NCI-H345 treated with DMSO at 0.1 percent for 48 hours (cell line): ENCODE measurements around the gene CBFB.
A peak's percentile ranks its signal among the peaks of the same experiment; 100 is the strongest.

Experiments
- DNase-seq: peaks from one replicate; lab custom pipeline; 2025; ENCODE audit not compliant: unreplicated experiment; lab: John Stamatoyannopoulos, UW

CBFB gene

GRCh38 chr16:67016681-67017420, 12.1 kb upstream of the CBFB start:
- DNase-seq, result no peak

- DNase-seq, result no peak
Observed at GRCh38 chr16:67017421-67017750, 11.6 kb upstream of the CBFB start.

GRCh38 chr16:67017810-67018488, 11.0 kb upstream of the CBFB start:
- DNase-seq, result peak; percentile 67

- no peak for DNase-seq
Observed at GRCh38 chr16:67019171-67019570, 9.8 kb upstream of the CBFB start.

GRCh38 chr16:67021321-67021720, 7.6 kb upstream of the CBFB start:
- DNase-seq, result no peak

GRCh38 chr16:67022531-67023214, 6.3 kb upstream of the CBFB start:
- DNase-seq, result no peak

- DNase-seq, result no peak
Observed at GRCh38 chr16:67023689-67024088, 5.3 kb upstream of the CBFB start.

- DNase-seq, result no peak
Observed at GRCh38 chr16:67024384-67025209, 4.4 kb upstream of the CBFB start.

GRCh38 chr16:67025210-67025550, 3.8 kb upstream of the CBFB start:
- no peak for DNase-seq

GRCh38 chr16:67026570-67026969, 2.4 kb upstream of the CBFB start:
- no peak for DNase-seq

- DNase-seq, result no peak
Observed at GRCh38 chr16:67027046-67027445, 1.9 kb upstream of the CBFB start.

- no peak for DNase-seq
Observed at GRCh38 chr16:67028167-67028695, 718 bp upstream of the CBFB start.

- no peak for DNase-seq
Observed at GRCh38 chr16:67029254-67030096, 526 bp downstream of the CBFB start.

- DNase-seq, result no peak
Observed at GRCh38 chr16:67030221-67030962, 1.4 kb downstream of the CBFB start.

GRCh38 chr16:67034487-67034886, 5.5 kb downstream of the CBFB start:
- no peak for DNase-seq

- DNase-seq, result no peak
Observed at GRCh38 chr16:67035364-67035763, 6.4 kb downstream of the CBFB start.

- no peak for DNase-seq
Observed at GRCh38 chr16:67036323-67036741, 7.4 kb downstream of the CBFB start.

GRCh38 chr16:67039260-67040020, 10.5 kb downstream of the CBFB start:
- no peak for DNase-seq

- DNase-seq, result no peak
Observed at GRCh38 chr16:67040166-67040565, 11.2 kb downstream of the CBFB start.
